Fibroblast of mammary gland (primary cell): Measurements from ENCODE around the gene NME7.

Experiments
- DNase-seq: peaks from one replicate; pipeline ENCODE4 v3.0.0-alpha.2; 2010; ENCODE audit warnings: low read depth
- H3K4me3 ChIP-seq: 2 replicates; pipeline ENCODE4 v1.5.1; 2011; ENCODE audit warnings: low read depth, mild to moderate bottlenecking, low read length, moderate library complexity; ENCODE audit not compliant: control insufficient read depth
- TF ChIP-seq, protein P1 (sequence below): conservative IDR thresholded peaks from 2 replicates; pipeline ENCODE4 v1.5.1; 2011; ENCODE audit warnings: low read depth, low read length, inconsistent platforms; ENCODE audit not compliant: control insufficient read depth, insufficient read depth

Gene NME7

DNA sequence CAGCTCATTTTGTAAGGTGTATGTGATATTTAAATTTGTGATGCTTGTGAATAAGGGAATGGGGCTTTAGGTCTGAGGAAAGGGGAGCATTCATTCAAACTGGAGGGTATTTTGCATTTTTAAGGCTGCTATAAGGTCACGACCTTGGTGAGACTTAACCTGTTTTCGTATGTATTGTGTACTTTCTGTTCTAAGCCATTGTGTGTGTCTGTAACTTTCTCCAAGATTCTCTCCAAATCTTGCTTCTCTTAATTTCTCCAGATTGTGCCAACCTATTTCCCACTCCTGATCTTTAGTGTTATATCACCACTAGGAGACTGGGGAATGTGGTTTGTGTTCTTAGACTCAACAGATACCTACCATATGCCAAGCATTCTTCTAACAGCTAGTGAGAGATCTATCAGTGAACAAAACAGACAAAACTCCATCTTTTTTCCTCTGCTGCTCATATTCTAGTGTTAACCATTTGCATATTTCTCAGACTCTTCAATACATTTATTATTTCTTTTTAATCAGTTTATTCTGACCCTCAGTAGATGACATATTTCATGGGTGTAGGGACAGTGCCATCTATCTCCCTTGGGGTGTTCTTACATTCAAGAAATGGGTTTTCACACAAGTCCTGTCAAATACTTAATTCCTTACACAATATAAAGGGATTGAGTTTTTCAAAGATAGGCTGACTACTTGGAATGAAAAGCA lies 233.6 kb downstream of the NME7 start:
- no peak overlapping the region for H3K4me3 ChIP-seq
- TF ChIP-seq, protein P1, sequence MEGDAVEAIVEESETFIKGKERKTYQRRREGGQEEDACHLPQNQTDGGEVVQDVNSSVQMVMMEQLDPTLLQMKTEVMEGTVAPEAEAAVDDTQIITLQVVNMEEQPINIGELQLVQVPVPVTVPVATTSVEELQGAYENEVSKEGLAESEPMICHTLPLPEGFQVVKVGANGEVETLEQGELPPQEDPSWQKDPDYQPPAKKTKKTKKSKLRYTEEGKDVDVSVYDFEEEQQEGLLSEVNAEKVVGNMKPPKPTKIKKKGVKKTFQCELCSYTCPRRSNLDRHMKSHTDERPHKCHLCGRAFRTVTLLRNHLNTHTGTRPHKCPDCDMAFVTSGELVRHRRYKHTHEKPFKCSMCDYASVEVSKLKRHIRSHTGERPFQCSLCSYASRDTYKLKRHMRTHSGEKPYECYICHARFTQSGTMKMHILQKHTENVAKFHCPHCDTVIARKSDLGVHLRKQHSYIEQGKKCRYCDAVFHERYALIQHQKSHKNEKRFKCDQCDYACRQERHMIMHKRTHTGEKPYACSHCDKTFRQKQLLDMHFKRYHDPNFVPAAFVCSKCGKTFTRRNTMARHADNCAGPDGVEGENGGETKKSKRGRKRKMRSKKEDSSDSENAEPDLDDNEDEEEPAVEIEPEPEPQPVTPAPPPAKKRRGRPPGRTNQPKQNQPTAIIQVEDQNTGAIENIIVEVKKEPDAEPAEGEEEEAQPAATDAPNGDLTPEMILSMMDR: peak; percentile 20
- peak; percentile 21 for DNase-seq

DNA sequence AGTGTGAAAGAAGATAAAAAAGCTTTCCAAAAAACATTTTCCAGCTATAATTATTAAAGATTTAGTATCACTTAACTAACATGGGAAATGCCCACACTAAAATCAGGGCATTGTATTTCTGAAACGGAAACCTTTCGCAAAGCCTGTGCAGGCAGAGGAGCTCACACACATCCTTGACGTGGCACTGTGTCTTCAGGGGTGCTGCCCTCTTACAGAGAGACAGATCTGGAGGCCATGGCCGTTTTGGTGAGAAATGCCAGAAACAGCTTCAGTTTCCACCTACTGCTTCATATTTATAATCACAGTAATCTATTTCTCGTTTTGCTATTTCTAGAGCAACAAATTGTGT lies 234.4 kb downstream of the NME7 start:
- no peak for DNase-seq
- TF ChIP-seq, protein P1: no peak
- no peak overlapping the region for H3K4me3 ChIP-seq

DNA sequence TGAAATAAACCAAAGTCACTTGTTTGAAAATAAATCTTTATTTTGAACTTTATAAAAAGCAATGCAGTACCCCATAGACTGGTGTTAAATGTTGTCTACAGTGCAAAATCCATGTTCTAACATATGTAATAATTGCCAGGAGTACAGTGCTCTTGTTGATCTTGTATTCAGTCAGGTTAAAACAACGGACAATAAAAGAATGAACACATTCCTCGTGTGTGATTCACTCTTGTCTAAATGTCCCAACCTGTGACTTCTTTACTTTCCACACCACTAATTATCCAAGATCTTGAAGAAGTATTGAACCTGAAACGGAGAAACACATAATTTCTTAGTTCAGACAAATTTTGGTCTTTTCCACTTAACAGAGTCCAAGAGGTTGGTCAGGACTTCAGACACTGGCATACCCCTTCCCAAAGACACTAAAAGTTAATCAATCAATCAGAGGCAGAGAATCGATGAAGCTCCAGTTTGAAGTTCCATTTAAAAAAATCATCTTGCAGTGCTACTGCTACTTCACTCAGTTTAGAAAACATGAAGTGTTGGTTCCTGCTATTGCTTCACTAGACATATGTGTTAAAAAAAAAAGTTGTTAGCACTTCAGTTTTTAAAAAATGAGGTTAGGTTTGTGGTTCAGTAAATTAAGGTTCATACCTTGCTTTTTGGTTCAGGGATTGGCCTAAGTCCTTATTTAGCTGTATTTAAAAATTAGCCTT lies 234.9 kb downstream of the NME7 start:
- no peak for DNase-seq
- TF ChIP-seq, protein P1: no peak
- no peak overlapping the region for H3K4me3 ChIP-seq

DNA sequence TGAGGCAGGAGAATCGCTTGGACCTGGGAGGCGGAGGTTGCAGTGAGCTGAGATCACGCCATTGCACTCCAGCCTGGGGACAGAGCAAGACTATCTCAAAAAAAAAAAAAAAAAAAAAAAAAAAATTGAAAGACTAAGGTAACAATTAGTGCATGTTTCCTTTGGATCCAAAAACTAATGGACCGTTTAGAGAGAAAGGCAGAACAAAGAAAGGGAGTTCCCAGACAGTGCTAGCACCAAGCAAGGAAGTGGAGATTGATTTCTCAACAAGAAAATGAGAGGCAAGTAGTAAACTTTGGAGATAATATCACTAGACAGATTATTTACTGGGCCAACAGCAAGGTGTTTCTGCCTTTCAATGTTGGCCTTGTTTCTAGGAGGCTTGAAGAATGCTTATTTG lies 236.9 kb downstream of the NME7 start:
- H3K4me3 ChIP-seq: no peak overlapping the region
- TF ChIP-seq, protein P1: no peak
- DNase-seq: no peak

DNA sequence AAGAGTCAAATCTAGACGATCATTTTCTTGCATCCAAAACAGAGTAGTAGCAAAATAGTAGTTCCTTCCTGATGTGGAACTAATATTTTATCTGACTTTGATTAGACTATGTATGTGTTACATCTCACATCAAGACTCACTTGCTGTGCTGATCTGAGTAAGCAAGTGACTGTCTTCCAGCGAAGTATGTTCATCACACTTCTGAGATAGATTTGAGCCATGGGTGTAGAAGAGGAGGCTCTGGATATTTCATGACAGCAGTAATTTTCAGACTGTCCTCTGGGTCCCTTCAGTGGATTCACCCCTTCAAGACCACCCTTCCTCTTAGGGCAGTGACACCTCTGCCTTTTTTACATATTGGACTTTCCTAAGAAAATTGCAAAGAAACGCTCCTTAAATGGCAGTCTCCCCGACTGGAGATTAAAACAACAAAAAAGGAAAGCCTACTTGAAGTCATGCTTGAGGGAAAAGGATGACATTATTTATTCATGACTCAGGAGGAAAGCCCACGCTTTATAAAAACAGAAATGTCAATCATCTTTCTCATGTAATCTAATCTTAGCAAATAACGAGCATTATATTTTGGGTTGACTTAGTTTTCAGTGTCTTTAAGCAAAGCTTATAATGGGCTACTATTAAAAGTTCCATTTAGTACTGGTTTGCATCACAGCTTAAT lies 238.3 kb downstream of the NME7 start:
- no peak for DNase-seq
- no peak overlapping the region for H3K4me3 ChIP-seq
- TF ChIP-seq, protein P1: no peak

DNA sequence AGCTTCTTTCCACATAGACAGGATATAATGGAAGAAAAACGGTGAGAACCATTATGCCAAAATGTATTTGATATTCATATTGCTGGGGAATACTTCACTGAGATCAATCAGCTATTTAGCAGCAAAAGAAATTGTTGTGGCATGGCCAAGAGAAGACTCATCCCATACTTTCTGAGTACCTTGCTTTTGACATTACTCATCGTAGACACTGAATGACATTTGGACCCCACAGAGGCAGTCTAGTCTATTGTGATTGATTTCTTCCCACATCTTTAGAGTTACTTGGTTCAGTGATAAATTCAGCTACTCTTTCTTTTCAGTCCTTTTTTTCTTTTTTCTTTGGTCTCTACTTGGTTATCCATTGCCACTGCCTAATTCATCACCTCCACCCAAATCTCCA lies 239.0 kb downstream of the NME7 start:
- TF ChIP-seq, protein P1: no peak
- no peak overlapping the region for H3K4me3 ChIP-seq
- no peak for DNase-seq
